Measurements from ENCODE around the gene CNOT6.
A peak's percentile ranks its signal among the peaks of the same experiment; 100 is the strongest.

The CNOT6 gene

GRCh38 chr5:180563994-180564393 is 69.8 kb downstream of the CNOT6 start:
- H3K4me3 ChIP-seq (replicated peaks in 1 of 2; ENCODE audit: low read depth in 2 of 2, low read length in 2 of 2), result no peak overlapping the region
- no peak for TF ChIP-seq CTCF (IDR thresholded peaks at IDR 0.05; ENCODE audit: low read depth, low read length)
- DNase-seq (ENCODE audit: low read depth in 2 of 2), result no peak

GRCh38 chr5:180568914-180569313 is 74.7 kb downstream of the CNOT6 start:
- no peak overlapping the region for H3K4me3 ChIP-seq (replicated peaks in 1 of 2; ENCODE audit: low read depth in 2 of 2, low read length in 2 of 2)
- TF ChIP-seq CTCF (IDR thresholded peaks at IDR 0.05; ENCODE audit: low read depth, low read length), result no peak
- DNase-seq (ENCODE audit: low read depth in 2 of 2), result no peak

GRCh38 chr5:180575571-180575970 is 81.4 kb downstream of the CNOT6 start:
- TF ChIP-seq CTCF (IDR thresholded peaks at IDR 0.05; ENCODE audit: low read depth, low read length), result no peak
- peak; percentile 14 to 44 for DNase-seq (ENCODE audit: low read depth in 2 of 2)
- H3K4me3 ChIP-seq (replicated peaks in 1 of 2; ENCODE audit: low read depth in 2 of 2, low read length in 2 of 2), result no peak overlapping the region

GRCh38 chr5:180580681-180581080 is 86.5 kb downstream of the CNOT6 start:
- H3K4me3 ChIP-seq (replicated peaks in 1 of 2; ENCODE audit: low read depth in 2 of 2, low read length in 2 of 2), result no peak overlapping the region
- TF ChIP-seq CTCF (IDR thresholded peaks at IDR 0.05; ENCODE audit: low read depth, low read length), result no peak
- no peak for DNase-seq (ENCODE audit: low read depth in 2 of 2)

- no peak for TF ChIP-seq CTCF (IDR thresholded peaks at IDR 0.05; ENCODE audit: low read depth, low read length)
- H3K4me3 ChIP-seq (replicated peaks in 1 of 2; ENCODE audit: low read depth in 2 of 2, low read length in 2 of 2), result no peak overlapping the region
- no peak for DNase-seq (ENCODE audit: low read depth in 2 of 2)
Observed at GRCh38 chr5:180583738-180584137, 89.6 kb downstream of the CNOT6 start.

- no peak for DNase-seq (ENCODE audit: low read depth in 2 of 2)
- no peak for TF ChIP-seq CTCF (IDR thresholded peaks at IDR 0.05; ENCODE audit: low read depth, low read length)
- H3K4me3 ChIP-seq (replicated peaks in 1 of 2; ENCODE audit: low read depth in 2 of 2, low read length in 2 of 2), result no peak overlapping the region
Observed at GRCh38 chr5:180586204-180586603, 92.0 kb downstream of the CNOT6 start.

- TF ChIP-seq CTCF (IDR thresholded peaks at IDR 0.05; ENCODE audit: low read depth, low read length), result no peak
- no peak overlapping the region for H3K4me3 ChIP-seq (replicated peaks in 1 of 2; ENCODE audit: low read depth in 2 of 2, low read length in 2 of 2)
- DNase-seq (ENCODE audit: low read depth in 2 of 2), result no peak
Observed at GRCh38 chr5:180586870-180587269, 92.7 kb downstream of the CNOT6 start.
